GM19025 (cell line): Measurements from ENCODE around the gene CGB7.
A peak's percentile ranks its signal among the peaks of the same experiment; 100 is the strongest.

Experiments
- ATAC-seq: cut with Tn5 transposase; IDR thresholded peaks from one replicate; pipeline ENCODE4 v1.9.1; 2021; ENCODE audit warnings: mild to moderate bottlenecking, low read depth, moderate library complexity; ENCODE audit not compliant: unreplicated experiment

CGB7 gene

GRCh38 chr19:49017666-49018351, 39.7 kb downstream of the CGB7 start:
- peak; percentile 36 for ATAC-seq

GRCh38 chr19:49017041-49017665, 40.4 kb downstream of the CGB7 start, which contains the start of gene LHB:
Gene LHB (minus strand): TSS chr19:49017091. CDS start chr19:49017081, 10 bp downstream.
- no peak for ATAC-seq

GRCh38 chr19:49016067-49016839, 41.3 kb downstream of the CGB7 start:
- no peak for ATAC-seq

GRCh38 chr19:49014870-49015255, 42.7 kb downstream of the CGB7 start:
- no peak for ATAC-seq

GRCh38 chr19:49014123-49014869, 43.3 kb downstream of the CGB7 start:
- no peak for ATAC-seq

GRCh38 chr19:49011194-49011593, 46.4 kb downstream of the CGB7 start:
- ATAC-seq = no peak

- ATAC-seq = no peak
Measured at GRCh38 chr19:49010453-49010852, 47.1 kb downstream of the CGB7 start.

GRCh38 chr19:49009828-49010227, 47.7 kb downstream of the CGB7 start:
- no peak for ATAC-seq

- no peak for ATAC-seq
Measured at GRCh38 chr19:49006905-49007304, 50.6 kb downstream of the CGB7 start.

GRCh38 chr19:49004964-49005614, 52.5 kb downstream of the CGB7 start:
- no peak for ATAC-seq
